Uterus (tissue), 4 donors: ENCODE results near the gene CCDC148. TPM values are rescaled to one million over a fixed set of nuclear protein-coding genes. Genes with fewer than 3 reads are reported as not detected.
"Not testable (repeated sequence)": the region's sequence is repeated elsewhere in the genome, so short reads cannot be mapped to it uniquely, and the experiment has no call there.

Source experiments
- DNase-seq, 2 donors: peaks; one replicate each; pipeline ENCODE4 v3.0.0-alpha.2; 2019 to 2020
- H3K27ac ChIP-seq, 2 donors: fragments of 200-600 bp; sonication (generic); 1 replicate in 1 of 2; 2 replicates in 1 of 2; pipeline ENCODE4 v1.5.1; 2016 to 2018
- H3K27me3 ChIP-seq, 2 donors: fragments of 200-600 bp; sonication (generic); one replicate each; pipeline ENCODE4 v1.5.1; 2018 to 2019; ENCODE audit warnings: control low read depth in 1 of 2
- H3K36me3 ChIP-seq, 2 donors: fragments of 200-600 bp; sonication (generic); one replicate each; pipeline ENCODE4 v1.5.1; 2019; ENCODE audit warnings: control low read depth in 1 of 2
- H3K4me1 ChIP-seq, 2 donors: fragments of 200-600 bp; sonication (generic); one replicate each; pipeline ENCODE4 v1.5.1; 2018 to 2019; ENCODE audit warnings: control low read depth in 1 of 2
- H3K4me3 ChIP-seq, 2 donors: fragments of 200-600 bp; sonication (generic); 1 replicate in 1 of 2; 2 replicates in 1 of 2; pipeline ENCODE4 v1.5.1; 2018 to 2019; ENCODE audit warnings: mild to moderate bottlenecking in 1 of 2
- H3K9me3 ChIP-seq, 2 donors: fragments of 200-600 bp; sonication (generic); one replicate each; pipeline ENCODE4 v1.5.1; 2019; ENCODE audit warnings: control low read depth in 1 of 2
- CTCF ChIP-seq, 4 experiments: fragments of 200-600 bp in 2 of 4; fragments of 450-650 bp in 2 of 4; sonication (generic) in 2 of 4; IDR thresholded peaks; one replicate each; pipeline ENCODE4 v1.5.1; 2016 to 2019; ENCODE audit warnings: antibody characterized with exemption in 4 of 4, mild to moderate bottlenecking in 2 of 4, moderate library complexity in 1 of 4
- POLR2A ChIP-seq, 2 donors: fragments of 450-650 bp; IDR thresholded peaks; one replicate each; pipeline ENCODE4 v1.6.1; 2016; ENCODE audit warnings: antibody characterized with exemption in 2 of 2, mild to moderate bottlenecking in 1 of 2, moderate library complexity in 1 of 2
- intact Hi-C: fragments of 100-400 bp; cut with DNase I; formaldehyde crosslinking; loops from one replicate; pipeline ENCODE4 v1.15.1; 2023; ENCODE audit warnings: low total_unique reads
- total RNA-seq, 4 donors: library from RNA; depleted of rRNA in 3 of 4; stranded (reverse); fragments of >200 nt in 3 of 4; gene quantifications; one replicate each; pipeline versions ENCODE4 v1.1.0 to v1.2.4, GENCODE V29; 2014 to 2023
- donor health status: DM: yes; HTN: yes; CAD: no.

CCDC148 gene
- total RNA-seq, 4 donors from 2014 or later = 0.77 to 9.7 (median 3.0) TPM; not detected in 1

- Histone ChIP-seq H3K4me1 (no peaks in the 10 kb centered on the region), H3K4me3 (no peak overlapping the region), H3K27ac (no peak overlapping the region), H3K27me3 (no peaks in the 10 kb centered on the region), H3K9me3 (no peaks in the 10 kb centered on the region), H3K36me3 (no peaks in the 10 kb centered on the region)
- TF ChIP-seq POLR2A (IDR thresholded peaks at IDR 0.05) (no peak), CTCF (IDR thresholded peaks at IDR 0.05) (no peak)
- DNase-seq = no peak
- intact Hi-C loops = no loop called here
Measured at GRCh38 chr2:158357122-158357521, 99.4 kb downstream of the CCDC148 start.

DNA sequence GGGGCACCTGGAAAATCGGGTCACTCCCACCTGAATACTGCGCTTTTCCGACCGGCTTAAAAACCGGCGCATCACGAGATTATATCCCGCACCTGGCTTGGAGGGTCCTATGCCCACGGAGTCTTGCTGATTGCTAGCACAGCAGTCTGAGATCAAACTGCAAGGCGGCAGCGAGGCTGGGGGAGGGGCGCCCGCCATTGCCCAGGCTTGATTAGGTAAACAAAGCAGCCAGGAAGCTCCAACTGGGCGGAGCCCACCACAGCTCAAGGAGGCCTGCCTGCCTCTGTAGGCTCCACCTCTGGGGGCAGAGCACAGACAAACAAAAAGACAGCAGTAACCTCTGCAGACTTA is 105.1 kb downstream of the CCDC148 start:
- DNase-seq, H3K4me1 ChIP-seq, intact Hi-C loops, H3K4me3 ChIP-seq, H3K9me3 ChIP-seq, H3K36me3 ChIP-seq, H3K27me3 ChIP-seq, H3K27ac ChIP-seq: not testable (repeated sequence)

- H3K27ac ChIP-seq, H3K27me3 ChIP-seq, H3K36me3 ChIP-seq, H3K9me3 ChIP-seq, DNase-seq, H3K4me1 ChIP-seq, H3K4me3 ChIP-seq, intact Hi-C loops: not testable (repeated sequence)
Measured at GRCh38 chr2:158350751-158351465, 105.6 kb downstream of the CCDC148 start.

- H3K4me3 ChIP-seq = no peak overlapping the region
- no peaks in the 10 kb centered on the region for H3K27me3 ChIP-seq
- no peaks in the 10 kb centered on the region for H3K9me3 ChIP-seq
- no peak for DNase-seq
- H3K27ac ChIP-seq = no peak overlapping the region
- H3K36me3 ChIP-seq = no peaks in the 10 kb centered on the region
- TF ChIP-seq POLR2A (IDR thresholded peaks at IDR 0.05) (no peak), CTCF (IDR thresholded peaks at IDR 0.05) (no peak)
- no peaks in the 10 kb centered on the region for H3K4me1 ChIP-seq
- intact Hi-C loops = no loop called here
Measured at GRCh38 chr2:158346032-158346431, 110.5 kb downstream of the CCDC148 start.

- H3K9me3 ChIP-seq = no peaks in the 10 kb centered on the region
- no peaks in the 10 kb centered on the region for H3K36me3 ChIP-seq
- no peak for DNase-seq
- H3K27me3 ChIP-seq = no peaks in the 10 kb centered on the region
- H3K27ac ChIP-seq = no peak overlapping the region
- TF ChIP-seq CTCF (IDR thresholded peaks at IDR 0.05) (no peak), POLR2A (IDR thresholded peaks at IDR 0.05) (no peak)
- intact Hi-C loops = no loop called here
- no peaks in the 10 kb centered on the region for H3K4me1 ChIP-seq
- no peak overlapping the region for H3K4me3 ChIP-seq
Measured at GRCh38 chr2:158339513-158339912, 117.0 kb downstream of the CCDC148 start.

DNA sequence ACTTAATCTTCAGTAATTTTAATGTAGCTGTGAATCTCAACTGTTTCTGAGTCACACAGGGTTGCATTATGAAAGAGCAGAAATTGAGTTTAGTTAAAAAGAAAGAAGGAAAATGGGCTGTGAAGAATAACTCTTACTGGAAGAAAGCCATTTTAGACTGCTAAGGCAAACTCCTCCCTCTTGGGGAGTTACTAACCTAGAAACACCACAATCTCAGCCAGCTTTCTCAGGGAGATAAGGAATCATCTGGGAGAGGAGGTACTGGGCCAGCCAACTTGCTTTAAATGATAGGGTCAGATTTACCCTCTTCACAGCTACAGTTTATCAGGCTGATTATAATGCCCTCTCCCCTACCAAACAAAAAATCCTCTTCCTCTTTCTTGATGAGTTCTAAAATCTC is 119.5 kb downstream of the CCDC148 start:
- DNase-seq = no peak
- Histone ChIP-seq H3K27me3 (no peaks in the 10 kb centered on the region), H3K27ac (no peak overlapping the region), H3K4me1 (no peaks in the 10 kb centered on the region), H3K4me3 (no peak overlapping the region), H3K9me3 (no peaks in the 10 kb centered on the region), H3K36me3 (no peaks in the 10 kb centered on the region)
- TF ChIP-seq CTCF (IDR thresholded peaks at IDR 0.05) (no peak), POLR2A (IDR thresholded peaks at IDR 0.05) (no peak)
- intact Hi-C loops = no loop called here

- H3K36me3 ChIP-seq, intact Hi-C loops, H3K9me3 ChIP-seq, H3K4me1 ChIP-seq, H3K27me3 ChIP-seq, H3K4me3 ChIP-seq, DNase-seq, H3K27ac ChIP-seq: not testable (repeated sequence)
Measured at GRCh38 chr2:158331799-158332198, 124.8 kb downstream of the CCDC148 start.
